Large intestine (tissue), 3 donors: Measurements from ENCODE around the gene WDFY4. TPM values are rescaled to one million over a fixed set of nuclear protein-coding genes. Genes with fewer than 3 reads are reported as not detected.

ENCODE experiments used
- DNase-seq, 2 donors: peaks; one replicate each; pipeline versions ENCODE4 v3.0.0 to v3.0.0-alpha.2; 2013
- H3K27ac ChIP-seq: one replicate; pipeline ENCODE4 v1.5.1; 2013; ENCODE audit warnings: low read length
- H3K27me3 ChIP-seq: 2 replicates; pipeline ENCODE4 v1.6.1; 2013; ENCODE audit warnings: low read length; ENCODE audit not compliant: control insufficient read depth, insufficient read depth
- H3K36me3 ChIP-seq: 2 replicates; pipeline ENCODE4 v1.6.1; 2013; ENCODE audit warnings: low read length; ENCODE audit not compliant: control insufficient read depth, insufficient read depth
- H3K4me1 ChIP-seq: one replicate; pipeline ENCODE4 v1.6.1; 2013; ENCODE audit warnings: low read length; ENCODE audit not compliant: control insufficient read depth, insufficient read depth
- H3K4me3 ChIP-seq: one replicate; pipeline ENCODE4 v1.5.1; 2013; ENCODE audit warnings: low read length
- H3K9me3 ChIP-seq: one replicate; pipeline ENCODE4 v1.6.1; 2013; ENCODE audit warnings: mild to moderate bottlenecking, low read depth, low read length, moderate library complexity; ENCODE audit not compliant: control insufficient read depth
- WGBS: methylation state at CpG from one replicate; pipeline ENCODE4 v1.1.5; 2013; ENCODE audit warnings: low lambda C conversion rate; ENCODE audit not compliant: insufficient coverage; 5-methylcytosine and 5-hydroxymethylcytosine counted together
- polyA plus RNA-seq: library from polyadenylated mRNA; unstranded; fragments of 120-200 nt; gene quantifications from one replicate; pipeline ENCODE4 v1.2.1, GENCODE V29; 2013

The WDFY4 gene
- polyA plus RNA-seq, 1 donor = 3.5 TPM

GRCh38 chr10:48946891-48947500 is 262.3 kb downstream of the WDFY4 start:
- H3K4me1 ChIP-seq = peaks cover 13% of the 10 kb centered on the region
- 73% methylated on average over 3 of the region's 12 CpGs for WGBS
- no peak for DNase-seq
- no peak overlapping the region for H3K27ac ChIP-seq
- no peaks in the 10 kb centered on the region for H3K9me3 ChIP-seq
- H3K27me3 ChIP-seq = no peaks in the 10 kb centered on the region
- no peaks in the 10 kb centered on the region for H3K36me3 ChIP-seq
- H3K4me3 ChIP-seq = no peak overlapping the region

- no CpG with 5 or more reads among the region's 10 CpGs for WGBS
- no peak overlapping the region for H3K4me3 ChIP-seq
- peaks cover 13% of the 10 kb centered on the region for H3K4me1 ChIP-seq
- no peaks in the 10 kb centered on the region for H3K9me3 ChIP-seq
- no peak for DNase-seq
- no peak overlapping the region for H3K27ac ChIP-seq
- no peaks in the 10 kb centered on the region for H3K36me3 ChIP-seq
- no peaks in the 10 kb centered on the region for H3K27me3 ChIP-seq
Observed at GRCh38 chr10:48947690-48948469, 263.2 kb downstream of the WDFY4 start.

DNA sequence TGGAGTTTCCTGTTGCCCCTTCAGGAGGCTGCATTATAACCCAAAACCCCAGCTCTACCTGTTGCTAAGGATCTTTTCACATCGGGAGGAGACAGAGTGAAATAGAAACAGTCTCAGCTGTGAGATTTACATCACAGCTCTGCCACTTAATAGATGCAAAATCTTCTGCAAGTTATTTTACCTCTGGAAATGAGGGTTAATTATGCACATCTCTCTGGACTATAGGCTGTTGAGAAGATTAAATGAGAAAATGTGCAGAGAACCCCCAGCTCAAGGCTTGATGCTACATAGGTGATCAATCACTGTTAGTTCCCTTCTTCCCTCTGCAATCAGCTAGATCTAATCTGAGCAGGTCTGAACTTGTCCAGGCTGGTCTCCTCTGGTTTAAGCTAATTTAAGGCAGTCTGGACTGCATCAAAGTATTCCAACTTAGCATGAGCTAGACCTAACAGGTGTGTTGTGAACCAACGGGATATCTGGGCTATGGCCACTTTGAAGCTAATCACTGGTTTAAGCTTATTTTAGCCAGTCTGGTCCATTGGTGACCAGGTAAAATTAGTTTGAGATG is 263.9 kb downstream of the WDFY4 start:
- DNase-seq = no peak
- WGBS = 100% methylated on average over 1 of the region's 2 CpGs
- no peaks in the 10 kb centered on the region for H3K9me3 ChIP-seq
- H3K36me3 ChIP-seq = no peaks in the 10 kb centered on the region
- H3K27ac ChIP-seq = no peak overlapping the region
- H3K27me3 ChIP-seq = no peaks in the 10 kb centered on the region
- peaks cover 13% of the 10 kb centered on the region for H3K4me1 ChIP-seq
- H3K4me3 ChIP-seq = no peak overlapping the region

DNA sequence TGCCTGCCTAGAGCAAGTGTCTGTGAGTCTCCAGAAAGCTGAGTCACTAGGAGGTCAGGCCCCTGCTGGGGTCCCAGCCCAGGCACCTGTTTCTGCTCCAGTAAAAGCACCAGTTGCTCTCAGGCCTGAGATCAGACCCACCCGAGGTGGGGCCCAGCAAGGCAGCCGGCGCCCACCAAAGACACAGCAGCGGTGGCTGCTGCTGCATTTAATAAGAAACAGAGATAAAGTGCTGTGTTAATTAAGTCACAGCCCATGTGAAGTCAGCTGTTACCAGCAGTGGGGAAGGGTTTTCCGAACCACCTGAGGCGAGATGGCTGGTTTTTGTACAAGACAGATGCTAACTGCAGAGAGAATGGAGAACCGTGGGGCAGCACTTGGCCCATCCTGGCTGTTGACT is 267.0 kb downstream of the WDFY4 start:
- Histone ChIP-seq H3K4me3 (no peak overlapping the region), H3K27me3 (no peaks in the 10 kb centered on the region), H3K9me3 (no peaks in the 10 kb centered on the region), H3K4me1 (no peaks in the 10 kb centered on the region), H3K36me3 (no peaks in the 10 kb centered on the region), H3K27ac (no peak overlapping the region)
- no peak for DNase-seq
- no CpG with 5 or more reads among the region's 7 CpGs for whole genome bisulfite sequencing

GRCh38 chr10:48957361-48958151 is 272.9 kb downstream of the WDFY4 start:
- no peak overlapping the region for H3K4me3 ChIP-seq
- H3K27ac ChIP-seq = no peak overlapping the region
- no peaks in the 10 kb centered on the region for H3K4me1 ChIP-seq
- no peaks in the 10 kb centered on the region for H3K27me3 ChIP-seq
- no CpG with 5 or more reads among the region's 16 CpGs for WGBS
- DNase-seq = no peak
- no peaks in the 10 kb centered on the region for H3K9me3 ChIP-seq
- H3K36me3 ChIP-seq = no peaks in the 10 kb centered on the region

DNA sequence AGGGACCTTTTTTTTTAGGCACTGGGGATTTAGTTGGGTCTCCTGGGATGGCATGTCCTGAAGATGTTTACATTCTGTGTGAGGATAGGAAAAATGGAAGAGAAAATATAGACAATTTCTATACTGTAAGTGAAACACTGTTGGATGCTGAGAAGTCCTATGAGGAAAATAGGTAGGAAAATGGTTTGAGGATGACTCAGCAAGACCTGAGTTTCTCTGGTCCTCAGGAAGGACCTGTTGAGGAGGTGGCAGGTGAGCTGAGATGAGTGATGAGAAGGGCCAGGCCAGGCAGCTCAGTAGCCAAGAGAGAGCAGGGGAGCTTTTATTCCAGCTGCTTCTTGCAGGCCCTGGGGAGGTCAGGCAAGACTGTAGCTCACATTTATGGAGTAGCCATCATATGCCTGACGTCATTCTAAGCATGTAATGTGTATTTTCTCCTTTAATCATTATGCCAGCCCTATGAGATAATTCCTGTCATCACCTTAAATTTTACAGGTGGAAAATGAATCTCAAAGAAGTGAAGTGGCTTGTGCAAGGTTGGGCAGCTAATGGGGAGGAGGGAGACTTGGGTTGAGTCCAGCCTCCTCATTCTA is 274.0 kb downstream of the WDFY4 start:
- Histone ChIP-seq H3K36me3 (no peaks in the 10 kb centered on the region), H3K4me3 (no peak overlapping the region), H3K4me1 (no peaks in the 10 kb centered on the region), H3K27ac (no peak overlapping the region), H3K27me3 (no peaks in the 10 kb centered on the region), H3K9me3 (no peaks in the 10 kb centered on the region)
- no CpG with 5 or more reads among the region's 1 CpG for WGBS
- DNase-seq = no peak

DNA sequence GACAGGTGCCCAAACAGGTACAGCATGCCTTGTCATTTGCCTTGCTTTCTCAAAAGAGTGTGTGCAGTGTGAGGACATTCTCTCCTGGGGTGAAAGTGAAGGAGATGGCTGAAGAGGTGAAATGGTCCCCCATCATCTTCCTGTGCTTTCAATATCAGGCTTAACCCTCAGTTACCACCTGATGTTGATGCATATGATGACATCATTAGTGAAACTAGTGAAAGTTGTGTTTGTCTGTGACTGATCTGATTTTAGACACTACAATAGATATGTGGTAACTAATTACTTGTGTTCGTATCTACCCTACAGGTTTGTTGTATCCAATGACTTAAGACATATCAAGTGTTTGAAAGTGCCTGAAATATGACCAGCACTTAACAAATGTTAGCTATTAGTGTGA is 279.4 kb downstream of the WDFY4 start:
- no peaks in the 10 kb centered on the region for H3K4me1 ChIP-seq
- no peaks in the 10 kb centered on the region for H3K36me3 ChIP-seq
- no peak overlapping the region for H3K4me3 ChIP-seq
- H3K27ac ChIP-seq = no peak overlapping the region
- H3K27me3 ChIP-seq = peaks cover 3% of the 10 kb centered on the region
- WGBS = no CpG with 5 or more reads among the region's 1 CpG
- no peaks in the 10 kb centered on the region for H3K9me3 ChIP-seq
- no peak for DNase-seq

DNA sequence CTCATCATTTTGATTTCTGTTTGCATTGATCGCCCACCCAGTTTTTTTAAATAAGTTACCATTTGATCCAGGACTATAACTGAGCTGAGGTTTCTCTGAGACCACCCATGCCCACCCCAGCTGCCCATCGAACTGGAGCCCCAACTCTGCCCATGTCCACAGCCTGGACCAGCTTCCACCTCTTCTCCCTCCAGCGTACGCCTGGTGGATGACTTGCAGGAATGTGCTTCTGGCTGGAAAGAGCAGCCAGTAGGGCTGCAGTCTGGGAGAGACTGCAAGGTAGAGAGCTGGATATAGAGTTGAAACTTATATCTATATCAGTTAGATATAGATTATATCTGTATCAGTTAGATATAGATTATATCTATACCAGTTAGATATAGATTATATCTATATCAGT is 280.8 kb downstream of the WDFY4 start:
- H3K4me3 ChIP-seq = no peak overlapping the region
- H3K4me1 ChIP-seq = no peaks in the 10 kb centered on the region
- WGBS = 100% methylated on average over 1 of the region's 4 CpGs
- H3K9me3 ChIP-seq = no peaks in the 10 kb centered on the region
- DNase-seq = no peak
- no peak overlapping the region for H3K27ac ChIP-seq
- H3K36me3 ChIP-seq = no peaks in the 10 kb centered on the region
- H3K27me3 ChIP-seq = peaks cover 3% of the 10 kb centered on the region

DNA sequence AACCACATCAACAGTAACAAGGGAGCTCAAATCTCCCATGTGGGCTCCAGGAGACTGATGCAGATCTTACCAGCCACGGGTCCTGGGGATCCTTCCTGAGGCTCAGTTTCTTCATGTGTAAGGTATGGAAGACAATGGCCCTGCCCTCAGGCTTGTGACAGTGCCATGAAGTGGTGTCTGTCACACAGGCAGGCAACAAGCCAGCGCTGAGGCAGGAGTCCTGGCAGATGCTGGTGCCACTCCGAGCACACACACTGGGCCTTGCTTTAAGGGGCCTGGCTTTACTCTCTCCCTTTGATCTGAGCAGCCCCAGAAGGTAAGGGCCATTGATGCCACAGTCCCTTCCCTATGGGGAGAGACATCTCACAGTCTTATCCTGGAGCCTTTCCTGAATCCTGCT is 283.4 kb downstream of the WDFY4 start:
- no CpG with 5 or more reads among the region's 3 CpGs for WGBS

GRCh38 chr10:48970046-48970445 is 285.4 kb downstream of the WDFY4 start:
- H3K9me3 ChIP-seq = no peaks in the 10 kb centered on the region
- H3K36me3 ChIP-seq = no peaks in the 10 kb centered on the region
- peaks cover 3% of the 10 kb centered on the region for H3K27me3 ChIP-seq
- no CpG with 5 or more reads among the region's 14 CpGs for WGBS
- no peak for DNase-seq
- H3K4me3 ChIP-seq = no peak overlapping the region
- no peak overlapping the region for H3K27ac ChIP-seq
- no peaks in the 10 kb centered on the region for H3K4me1 ChIP-seq

More for the DNA sequence above, 283.4 kb downstream of the WDFY4 start:
- no peak overlapping the region for H3K4me3 ChIP-seq
- H3K4me1 ChIP-seq = no peaks in the 10 kb centered on the region
- H3K27me3 ChIP-seq = peaks cover 3% of the 10 kb centered on the region
- H3K27ac ChIP-seq = no peak overlapping the region
- no peaks in the 10 kb centered on the region for H3K36me3 ChIP-seq
- no peak for DNase-seq
- H3K9me3 ChIP-seq = no peaks in the 10 kb centered on the region
